Neuron (in vitro differentiated cells): ENCODE data around the gene GAS1.

Experiments
- H2AFZ ChIP-seq: one replicate; pipeline ENCODE4 v1.6.1; 2013; ENCODE audit warnings: low read depth, mild to moderate bottlenecking, inconsistent platforms, low read length, moderate library complexity
- H3K27me3 ChIP-seq: one replicate; pipeline ENCODE4 v1.6.1; 2013; ENCODE audit warnings: low read length; ENCODE audit not compliant: insufficient read depth
- H3K36me3 ChIP-seq: one replicate; pipeline ENCODE4 v1.6.1; 2013; ENCODE audit warnings: low read length; ENCODE audit not compliant: insufficient read depth
- H3K4me1 ChIP-seq: one replicate; pipeline ENCODE4 v1.6.1; 2013; ENCODE audit warnings: low read length; ENCODE audit not compliant: insufficient read depth
- H3K4me3 ChIP-seq: 2 replicates; pipeline ENCODE4 v1.5.1; 2013; ENCODE audit warnings: mild to moderate bottlenecking, low read length, moderate library complexity
- H3K9me3 ChIP-seq: one replicate; pipeline ENCODE4 v1.6.1; 2013; ENCODE audit warnings: low read length

The GAS1 gene

GRCh38 chr9:86902176-86902575 is 45.1 kb downstream of the GAS1 start:
- Histone ChIP-seq H3K9me3 (no peaks in the 10 kb centered on the region), H3K27me3 (peaks cover 3% of the 10 kb centered on the region), H3K36me3 (no peaks in the 10 kb centered on the region), H3K4me3 (no peak overlapping the region), H3K4me1 (peaks cover 23% of the 10 kb centered on the region), H2AFZ (no peak overlapping the region)

GRCh38 chr9:86901511-86901910 is 45.8 kb downstream of the GAS1 start:
- H3K36me3 ChIP-seq = no peaks in the 10 kb centered on the region
- peaks cover 1% of the 10 kb centered on the region for H3K9me3 ChIP-seq
- H3K27me3 ChIP-seq = peaks cover 3% of the 10 kb centered on the region
- H2AFZ ChIP-seq = no peak overlapping the region
- H3K4me3 ChIP-seq = no peak overlapping the region
- H3K4me1 ChIP-seq = peaks cover 23% of the 10 kb centered on the region
